OCI-LY3 (cell line): ENCODE measurements around the gene MGST3.
"Not testable (repeated sequence)": the region's sequence is repeated elsewhere in the genome, so short reads cannot be mapped to it uniquely, and the experiment has no call there.

Experiments
- H2AFZ ChIP-seq: fragments of 200-600, 300-600 bp; shearing (Covaris generic); 2 replicates; pipeline ENCODE4 v1.6.0; 2014; ENCODE audit warnings: antibody characterized with exemption, low read depth, low read length
- H3K27ac ChIP-seq: fragments of 200-600, 300-600 bp; sonication (generic); 2 replicates; pipeline ENCODE4 v1.5.1; 2014; ENCODE audit warnings: mild to moderate bottlenecking, low read length, moderate library complexity, mixed read lengths
- H3K27me3 ChIP-seq: fragments of 200-600, 300-600 bp; sonication (generic); 2 replicates; pipeline ENCODE4 v1.6.1; 2014; ENCODE audit warnings: low read depth, low read length, mixed read lengths
- H3K36me3 ChIP-seq: fragments of 200-600, 300-600 bp; sonication (generic); replicated peaks from 2 replicates; pipeline ENCODE3; 2014; ENCODE audit warnings: low read depth, low read length, mixed read lengths
- H3K4me1 ChIP-seq: fragments of 300-600, 200-600 bp; sonication (generic); 2 replicates; pipeline ENCODE4 v1.6.1; 2014; ENCODE audit warnings: low read length, mixed read lengths
- H3K4me2 ChIP-seq: fragments of 200-600, 300-600 bp; sonication (generic); 2 replicates; pipeline ENCODE4 v1.6.1; 2014; ENCODE audit warnings: low read length, mixed read lengths
- H3K4me3 ChIP-seq: fragments of 300-600, 200-600 bp; sonication (generic); 2 replicates; pipeline ENCODE4 v1.5.1; 2014; ENCODE audit warnings: antibody characterized with exemption, mild to moderate bottlenecking, low read length, moderate library complexity
- H3K79me2 ChIP-seq: fragments of 300-600, 200-600 bp; shearing (Covaris generic); 2 replicates; pipeline ENCODE4 v1.6.1; 2014; ENCODE audit warnings: mild to moderate bottlenecking, low read length, mixed read lengths
- H3K9ac ChIP-seq: fragments of 300-600, 200-600 bp; shearing (Covaris generic); 2 replicates; pipeline ENCODE4 v1.6.0; 2014; ENCODE audit warnings: mild to moderate bottlenecking, low read length, moderate library complexity
- H3K9me3 ChIP-seq: fragments of 200-600, 300-600 bp; shearing (Covaris generic); 2 replicates; pipeline ENCODE4 v1.6.1; 2014; ENCODE audit warnings: low read length, mixed read lengths; ENCODE audit not compliant: insufficient read depth
- H4K20me1 ChIP-seq: fragments of 200-600, 300-600 bp; sonication (generic); 2 replicates; pipeline ENCODE4 v1.6.1; 2016; ENCODE audit warnings: low read length, mixed read lengths; ENCODE audit not compliant: insufficient read depth
- CTCF ChIP-seq: fragments of 200-600, 300-600 bp; sonication (generic); IDR thresholded peaks from 2 replicates; pipeline ENCODE4 v1.5.1; 2014; ENCODE audit warnings: antibody characterized with exemption, low read length, low read depth
- EZH2phosphoT487 ChIP-seq: fragments of 200-600 bp; shearing (Covaris generic); IDR thresholded peaks from 2 replicates; pipeline ENCODE4 v1.6.1; 2018; ENCODE audit warnings: antibody characterized with exemption, mixed run types, low read depth

MGST3 gene

GRCh38 chr1:165648919-165649572 lies 18.0 kb downstream of the MGST3 start:
- no peaks in the 10 kb centered on the region for H3K9me3 ChIP-seq
- TF ChIP-seq CTCF (no peak), EZH2phosphoT487 (no peak)
- H3K79me2 ChIP-seq, result no peaks in the 10 kb centered on the region
- no peak overlapping the region for H3K9ac ChIP-seq
- H3K36me3 ChIP-seq, result peaks cover 3% of the 10 kb centered on the region
- no peak overlapping the region for H3K4me2 ChIP-seq
- H4K20me1 ChIP-seq, result peaks cover 6% of the 10 kb centered on the region; the same call in 1 of the 2 replicates
- no peak overlapping the region for H2AFZ ChIP-seq
- H3K27ac ChIP-seq, result no peak overlapping the region
- H3K4me1 ChIP-seq, result peaks cover 19% of the 10 kb centered on the region
- no peak overlapping the region for H3K4me3 ChIP-seq
- H3K27me3 ChIP-seq, result peaks cover 15% of the 10 kb centered on the region; the same call in 1 of the 2 replicates

GRCh38 chr1:165650981-165651625 lies 20.1 kb downstream of the MGST3 start:
- H3K4me3 ChIP-seq, result no peak overlapping the region
- peaks cover 9% of the 10 kb centered on the region for H3K4me1 ChIP-seq
- no peak overlapping the region for H3K9ac ChIP-seq
- H3K9me3 ChIP-seq, result no peaks in the 10 kb centered on the region
- peaks cover 14% of the 10 kb centered on the region; the same call in 1 of the 2 replicates for H3K27me3 ChIP-seq
- no peak overlapping the region for H3K27ac ChIP-seq
- peaks cover 6% of the 10 kb centered on the region; the same call in 1 of the 2 replicates for H4K20me1 ChIP-seq
- H3K4me2 ChIP-seq, result no peak overlapping the region
- H3K36me3 ChIP-seq, result peaks cover 8% of the 10 kb centered on the region
- TF ChIP-seq CTCF (no peak), EZH2phosphoT487 (no peak)
- H3K79me2 ChIP-seq, result no peaks in the 10 kb centered on the region
- no peak overlapping the region for H2AFZ ChIP-seq

- Histone ChIP-seq H3K4me1 (peaks cover 15% of the 10 kb centered on the region), H3K36me3 (peaks cover 42% of the 10 kb centered on the region), H3K4me2 (peak overlapping the region; percentile 23; the same call in 1 of the 2 replicates)
- H3K27ac ChIP-seq, H3K27me3 ChIP-seq, H3K9me3 ChIP-seq, H3K9ac ChIP-seq, H2AFZ ChIP-seq, H3K79me2 ChIP-seq, H3K4me3 ChIP-seq, H4K20me1 ChIP-seq: not testable (repeated sequence)
Observed at GRCh38 chr1:165658766-165659580, 27.9 kb downstream of the MGST3 start.

- no peak overlapping the region for H3K27ac ChIP-seq
- peaks cover 45% of the 10 kb centered on the region for H3K36me3 ChIP-seq
- TF ChIP-seq EZH2phosphoT487, result no peak
- TF ChIP-seq CTCF, result no peak
- no peak overlapping the region for H3K9ac ChIP-seq
- peaks cover 15% of the 10 kb centered on the region for H3K4me1 ChIP-seq
- no peaks in the 10 kb centered on the region for H3K27me3 ChIP-seq
- H3K9me3 ChIP-seq, result no peaks in the 10 kb centered on the region
- no peak overlapping the region for H2AFZ ChIP-seq
- H3K79me2 ChIP-seq, result no peaks in the 10 kb centered on the region
- peak overlapping the region; percentile 23; the same call in 1 of the 2 replicates for H3K4me2 ChIP-seq
- H3K4me3 ChIP-seq, result no peak overlapping the region
- peaks cover 7% of the 10 kb centered on the region; the same call in 1 of the 2 replicates for H4K20me1 ChIP-seq
Observed at GRCh38 chr1:165659581-165659895, 28.5 kb downstream of the MGST3 start.
